ENCODE results near the gene CDH2.

Gene CDH2

DNA sequence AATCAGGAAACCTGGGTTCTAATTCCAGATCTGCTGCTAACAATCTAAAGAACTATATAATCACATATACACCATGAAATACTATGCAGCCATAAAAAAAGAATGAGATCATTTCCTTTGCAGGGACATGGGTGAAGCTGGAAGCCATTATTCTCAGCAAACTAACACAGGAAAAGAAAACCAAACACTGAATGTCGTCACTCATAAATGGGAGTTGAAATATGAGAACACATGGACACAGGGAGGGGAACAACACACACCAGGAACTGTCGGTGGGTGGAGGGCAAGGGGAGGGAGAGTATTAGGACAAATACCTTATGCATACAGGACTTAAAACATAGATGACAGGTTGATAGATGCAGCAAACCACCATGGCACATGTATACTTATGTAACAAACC, 33.2 kb downstream of the CDH2 start:
- Histone ChIP-seq H3K4me3 (ENCODE audit: low read depth, low read length) (no peak overlapping the region), H3K9ac (ENCODE audit: low read depth, low read length) (no peak overlapping the region), H3K9me3 (ENCODE audit: control insufficient read depth, insufficient read depth, low read length) (no peaks in the 10 kb centered on the region), H3K36me3 (ENCODE audit: control insufficient read depth, insufficient read depth, low read length) (no peaks in the 10 kb centered on the region), H3K4me1 (ENCODE audit: control insufficient read depth, insufficient read depth, low read length) (no peaks in the 10 kb centered on the region), H3K27me3 (ENCODE audit: control insufficient read depth, insufficient read depth, low read length) (no peaks in the 10 kb centered on the region)

GRCh38 chr18:28138816-28139215, 38.1 kb downstream of the CDH2 start:
- Histone ChIP-seq H3K4me1 (ENCODE audit: control insufficient read depth, insufficient read depth, low read length) (no peaks in the 10 kb centered on the region), H3K9ac (ENCODE audit: low read depth, low read length) (no peak overlapping the region), H3K27me3 (ENCODE audit: control insufficient read depth, insufficient read depth, low read length) (no peaks in the 10 kb centered on the region), H3K9me3 (ENCODE audit: control insufficient read depth, insufficient read depth, low read length) (no peaks in the 10 kb centered on the region), H3K4me3 (ENCODE audit: low read depth, low read length) (no peak overlapping the region), H3K36me3 (ENCODE audit: control insufficient read depth, insufficient read depth, low read length) (no peaks in the 10 kb centered on the region)

DNA sequence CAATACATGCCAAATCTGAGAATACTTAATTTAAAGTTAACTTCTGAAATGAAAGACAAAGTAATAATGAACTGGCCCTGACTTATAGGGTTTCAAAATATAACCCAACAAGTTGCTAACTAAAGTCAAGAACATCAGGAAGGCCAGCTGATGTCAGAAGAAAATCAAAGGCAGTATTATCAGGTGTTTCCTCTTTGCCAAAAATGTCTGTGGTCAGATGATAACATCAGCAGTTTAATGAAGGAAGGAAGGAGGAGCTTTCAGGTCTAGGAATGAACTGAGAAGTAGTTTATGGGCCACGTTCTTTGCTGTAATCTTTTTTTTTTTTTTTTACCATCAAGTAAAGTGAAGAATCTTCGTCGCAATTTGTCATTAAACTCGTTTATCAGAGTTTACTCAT, 40.9 kb downstream of the CDH2 start:
- H3K36me3 ChIP-seq (ENCODE audit: control insufficient read depth, insufficient read depth, low read length) = no peaks in the 10 kb centered on the region
- no peak overlapping the region for H3K4me3 ChIP-seq (ENCODE audit: low read depth, low read length)
- H3K9me3 ChIP-seq (ENCODE audit: control insufficient read depth, insufficient read depth, low read length) = no peaks in the 10 kb centered on the region
- no peaks in the 10 kb centered on the region for H3K27me3 ChIP-seq (ENCODE audit: control insufficient read depth, insufficient read depth, low read length)
- H3K9ac ChIP-seq (ENCODE audit: low read depth, low read length) = no peak overlapping the region
- H3K4me1 ChIP-seq (ENCODE audit: control insufficient read depth, insufficient read depth, low read length) = no peaks in the 10 kb centered on the region

DNA sequence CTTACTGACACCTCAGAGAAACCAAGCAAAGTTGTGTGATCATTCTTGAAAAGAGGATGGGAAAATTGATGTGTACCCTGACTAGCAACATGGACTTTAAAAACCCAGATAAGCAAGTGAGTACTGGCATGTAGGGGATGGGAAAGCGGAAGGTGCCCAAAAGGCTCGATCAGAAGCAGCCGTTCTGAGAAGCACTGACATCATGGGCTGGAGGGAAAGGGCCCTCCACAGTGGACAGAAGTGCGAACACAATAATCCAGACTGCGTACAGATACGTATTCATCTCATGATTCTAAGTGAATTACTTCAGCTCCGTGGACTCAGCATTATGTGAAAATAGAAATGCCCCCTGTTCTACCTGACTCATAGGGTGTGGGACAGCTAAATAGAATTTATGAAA, 42.2 kb downstream of the CDH2 start:
- Histone ChIP-seq H3K27me3 (ENCODE audit: control insufficient read depth, insufficient read depth, low read length) (no peaks in the 10 kb centered on the region), H3K9me3 (ENCODE audit: control insufficient read depth, insufficient read depth, low read length) (no peaks in the 10 kb centered on the region), H3K4me1 (ENCODE audit: control insufficient read depth, insufficient read depth, low read length) (no peaks in the 10 kb centered on the region), H3K9ac (ENCODE audit: low read depth, low read length) (no peak overlapping the region), H3K36me3 (ENCODE audit: control insufficient read depth, insufficient read depth, low read length) (no peaks in the 10 kb centered on the region), H3K4me3 (ENCODE audit: low read depth, low read length) (no peak overlapping the region)

DNA sequence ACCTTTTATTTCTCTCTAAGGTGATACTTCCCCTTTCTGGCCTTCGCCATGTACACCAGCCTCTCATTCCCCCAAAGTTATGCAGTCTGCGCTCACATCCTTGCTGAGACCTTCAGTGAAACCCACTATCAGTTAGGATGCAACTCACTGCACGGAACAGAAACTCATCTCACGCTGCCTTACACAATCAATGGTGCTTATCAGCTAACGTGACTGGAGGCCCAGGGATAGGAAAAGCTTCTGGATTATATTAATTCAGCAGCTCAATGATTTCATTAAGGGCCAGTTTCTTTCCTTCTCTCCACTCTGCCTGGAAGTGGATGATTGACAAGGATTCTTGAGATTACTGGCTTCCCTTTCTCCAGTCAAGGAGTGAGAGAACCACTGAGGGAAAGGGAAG, 44.8 kb downstream of the CDH2 start:
- H3K9ac ChIP-seq (ENCODE audit: low read depth, low read length) = no peak overlapping the region

GRCh38 chr18:28128659-28128980, 48.3 kb downstream of the CDH2 start:
- Histone ChIP-seq H3K9ac (ENCODE audit: low read depth, low read length) (no peak overlapping the region), H3K4me3 (ENCODE audit: low read depth, low read length) (no peak overlapping the region), H3K36me3 (ENCODE audit: control insufficient read depth, insufficient read depth, low read length) (no peaks in the 10 kb centered on the region), H3K27me3 (ENCODE audit: control insufficient read depth, insufficient read depth, low read length) (no peaks in the 10 kb centered on the region), H3K4me1 (ENCODE audit: control insufficient read depth, insufficient read depth, low read length) (no peaks in the 10 kb centered on the region), H3K9me3 (ENCODE audit: control insufficient read depth, insufficient read depth, low read length) (no peaks in the 10 kb centered on the region)

More for the DNA sequence above, 44.8 kb downstream of the CDH2 start:
- H3K36me3 ChIP-seq (ENCODE audit: control insufficient read depth, insufficient read depth, low read length) = no peaks in the 10 kb centered on the region
- H3K27me3 ChIP-seq (ENCODE audit: control insufficient read depth, insufficient read depth, low read length) = no peaks in the 10 kb centered on the region
- H3K4me1 ChIP-seq (ENCODE audit: control insufficient read depth, insufficient read depth, low read length) = no peaks in the 10 kb centered on the region
- H3K4me3 ChIP-seq (ENCODE audit: low read depth, low read length) = no peak overlapping the region
- no peaks in the 10 kb centered on the region for H3K9me3 ChIP-seq (ENCODE audit: control insufficient read depth, insufficient read depth, low read length)

- no peaks in the 10 kb centered on the region for H3K4me1 ChIP-seq (ENCODE audit: control insufficient read depth, insufficient read depth, low read length)
- H3K27me3 ChIP-seq (ENCODE audit: control insufficient read depth, insufficient read depth, low read length) = no peaks in the 10 kb centered on the region
- H3K4me3 ChIP-seq (ENCODE audit: low read depth, low read length) = no peak overlapping the region
- H3K36me3 ChIP-seq (ENCODE audit: control insufficient read depth, insufficient read depth, low read length) = no peaks in the 10 kb centered on the region
- no peak overlapping the region for H3K9ac ChIP-seq (ENCODE audit: low read depth, low read length)
- H3K9me3 ChIP-seq (ENCODE audit: control insufficient read depth, insufficient read depth, low read length) = no peaks in the 10 kb centered on the region
Observed at GRCh38 chr18:28127763-28128658, 48.9 kb downstream of the CDH2 start.

GRCh38 chr18:28127228-28127627, 49.7 kb downstream of the CDH2 start:
- H3K27me3 ChIP-seq (ENCODE audit: control insufficient read depth, insufficient read depth, low read length) = no peaks in the 10 kb centered on the region
- no peaks in the 10 kb centered on the region for H3K36me3 ChIP-seq (ENCODE audit: control insufficient read depth, insufficient read depth, low read length)
- no peaks in the 10 kb centered on the region for H3K4me1 ChIP-seq (ENCODE audit: control insufficient read depth, insufficient read depth, low read length)
- no peak overlapping the region for H3K4me3 ChIP-seq (ENCODE audit: low read depth, low read length)
- H3K9me3 ChIP-seq (ENCODE audit: control insufficient read depth, insufficient read depth, low read length) = no peaks in the 10 kb centered on the region
- H3K9ac ChIP-seq (ENCODE audit: low read depth, low read length) = no peak overlapping the region

GRCh38 chr18:28126768-28127167, 50.2 kb downstream of the CDH2 start:
- Histone ChIP-seq H3K9ac (ENCODE audit: low read depth, low read length) (no peak overlapping the region), H3K4me3 (ENCODE audit: low read depth, low read length) (no peak overlapping the region), H3K9me3 (ENCODE audit: control insufficient read depth, insufficient read depth, low read length) (no peaks in the 10 kb centered on the region), H3K36me3 (ENCODE audit: control insufficient read depth, insufficient read depth, low read length) (no peaks in the 10 kb centered on the region), H3K4me1 (ENCODE audit: control insufficient read depth, insufficient read depth, low read length) (no peaks in the 10 kb centered on the region), H3K27me3 (ENCODE audit: control insufficient read depth, insufficient read depth, low read length) (no peaks in the 10 kb centered on the region)

DNA sequence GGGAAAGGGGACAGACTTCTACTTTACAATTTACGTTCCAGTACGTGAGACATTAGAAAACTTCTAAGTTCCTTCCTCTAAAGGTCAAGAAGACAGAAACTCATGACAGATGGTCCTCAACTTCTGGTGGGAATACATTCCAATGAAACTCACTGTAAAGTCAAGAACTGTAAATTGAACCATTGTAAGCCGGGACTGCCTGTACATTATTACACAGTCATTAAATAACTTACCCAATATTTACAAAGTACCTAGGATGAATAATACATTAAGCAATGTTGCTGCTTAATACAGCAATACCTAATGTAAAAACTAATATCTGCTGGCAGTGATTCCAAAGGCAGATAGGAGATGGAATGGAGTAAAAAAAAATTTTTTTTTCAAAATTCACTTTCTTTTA, 51.9 kb downstream of the CDH2 start:
- Histone ChIP-seq H3K9me3 (ENCODE audit: control insufficient read depth, insufficient read depth, low read length) (no peaks in the 10 kb centered on the region), H3K4me1 (ENCODE audit: control insufficient read depth, insufficient read depth, low read length) (no peaks in the 10 kb centered on the region), H3K9ac (ENCODE audit: low read depth, low read length) (no peak overlapping the region), H3K27me3 (ENCODE audit: control insufficient read depth, insufficient read depth, low read length) (no peaks in the 10 kb centered on the region), H3K4me3 (ENCODE audit: low read depth, low read length) (no peak overlapping the region), H3K36me3 (ENCODE audit: control insufficient read depth, insufficient read depth, low read length) (no peaks in the 10 kb centered on the region)

- H3K4me3 ChIP-seq (ENCODE audit: low read depth, low read length) = no peak overlapping the region
- no peaks in the 10 kb centered on the region for H3K9me3 ChIP-seq (ENCODE audit: control insufficient read depth, insufficient read depth, low read length)
- H3K27me3 ChIP-seq (ENCODE audit: control insufficient read depth, insufficient read depth, low read length) = no peaks in the 10 kb centered on the region
- no peaks in the 10 kb centered on the region for H3K36me3 ChIP-seq (ENCODE audit: control insufficient read depth, insufficient read depth, low read length)
- no peaks in the 10 kb centered on the region for H3K4me1 ChIP-seq (ENCODE audit: control insufficient read depth, insufficient read depth, low read length)
- no peak overlapping the region for H3K9ac ChIP-seq (ENCODE audit: low read depth, low read length)
Observed at GRCh38 chr18:28124131-28125029, 52.5 kb downstream of the CDH2 start.

All from iPS-15b (cell line).